HL-60 (cell line): ENCODE data around the gene LRRC8C.

Experiments
- DNase-seq, 2 experiments: peaks; one replicate each; pipeline ENCODE4 v3.0.0-alpha.2; 2010 to 2020; ENCODE audit warnings: low read depth in 1 of 2, low spot score in 1 of 2
- H3K27ac ChIP-seq: fragments of 250-450 bp; sonication (Bioruptor Pico); replicated peaks from 2 replicates; pipeline ENCODE4 v1.5.1; 2020; ENCODE audit warnings: mild to moderate bottlenecking, moderate library complexity
- H3K27me3 ChIP-seq: fragments of 250-450 bp; sonication (Bioruptor Pico); 2 replicates; pipeline ENCODE4 v1.5.1; 2021; ENCODE audit warnings: mild to moderate bottlenecking, moderate library complexity; ENCODE audit not compliant: insufficient read depth, poor library complexity, severe bottlenecking
- H3K4me3 ChIP-seq: replicated peaks from 2 replicates; pipeline ENCODE4 v1.5.1; 2011; ENCODE audit warnings: mild to moderate bottlenecking, control low read depth, low read length; ENCODE audit not compliant: insufficient read depth
- CTCF ChIP-seq: IDR thresholded peaks from one replicate; pipeline ENCODE4 v1.5.1; 2011; ENCODE audit warnings: low read length, control low read depth, inconsistent platforms; ENCODE audit not compliant: insufficient read depth
- GABPA ChIP-seq: IDR thresholded peaks from 2 replicates; pipeline ENCODE4 v1.6.1; 2012; ENCODE audit warnings: low read depth
- POLR2AphosphoS5 ChIP-seq: IDR thresholded peaks from 2 replicates; pipeline ENCODE4 v1.6.1; 2012; ENCODE audit warnings: low read depth
- REST ChIP-seq: IDR thresholded peaks from 2 replicates; pipeline ENCODE4 v1.6.1; 2012; ENCODE audit warnings: low read depth; ENCODE audit not compliant: insufficient replicate concordance
- SPI1 ChIP-seq: IDR thresholded peaks from 2 replicates; pipeline ENCODE4 v1.6.1; 2012; ENCODE audit warnings: low read depth, mild to moderate bottlenecking, borderline replicate concordance

Gene LRRC8C

GRCh38 chr1:89701746-89702241 lies 68.9 kb downstream of the LRRC8C start:
- no peak overlapping the region for H3K27ac ChIP-seq
- no peak for TF ChIP-seq REST
- TF ChIP-seq CTCF = no peak
- no peak for TF ChIP-seq POLR2AphosphoS5
- TF ChIP-seq GABPA = no peak
- no peak for TF ChIP-seq SPI1
- H3K27me3 ChIP-seq = no peaks in the 10 kb centered on the region
- DNase-seq = no peak
- H3K4me3 ChIP-seq = no peak overlapping the region

GRCh38 chr1:89702520-89703045 lies 69.7 kb downstream of the LRRC8C start:
- H3K27me3 ChIP-seq = no peaks in the 10 kb centered on the region
- no peak for TF ChIP-seq SPI1
- no peak for TF ChIP-seq POLR2AphosphoS5
- no peak for TF ChIP-seq REST
- no peak for TF ChIP-seq CTCF
- no peak for TF ChIP-seq GABPA
- H3K27ac ChIP-seq = no peak overlapping the region
- no peak overlapping the region for H3K4me3 ChIP-seq
- DNase-seq = no peak

- no peak overlapping the region for H3K4me3 ChIP-seq
- no peaks in the 10 kb centered on the region for H3K27me3 ChIP-seq
- DNase-seq = no peak
- H3K27ac ChIP-seq = no peak overlapping the region
- no peak for TF ChIP-seq CTCF
- TF ChIP-seq REST = no peak
- TF ChIP-seq POLR2AphosphoS5 = no peak
- TF ChIP-seq SPI1 = no peak
- no peak for TF ChIP-seq GABPA
Measured at GRCh38 chr1:89703469-89703868, 70.5 kb downstream of the LRRC8C start.
